ENCODE data around the gene EBP. TPM values are rescaled to one million over a fixed set of nuclear protein-coding genes. Genes with fewer than 3 reads are reported as not detected.

The EBP gene
- total and polyA plus RNA-seq, 9 of the 15 experiments (the other 6 are each of a cell fraction or from before 2014, with no cell fraction given), result 228 to 987 (median 274) TPM

DNA sequence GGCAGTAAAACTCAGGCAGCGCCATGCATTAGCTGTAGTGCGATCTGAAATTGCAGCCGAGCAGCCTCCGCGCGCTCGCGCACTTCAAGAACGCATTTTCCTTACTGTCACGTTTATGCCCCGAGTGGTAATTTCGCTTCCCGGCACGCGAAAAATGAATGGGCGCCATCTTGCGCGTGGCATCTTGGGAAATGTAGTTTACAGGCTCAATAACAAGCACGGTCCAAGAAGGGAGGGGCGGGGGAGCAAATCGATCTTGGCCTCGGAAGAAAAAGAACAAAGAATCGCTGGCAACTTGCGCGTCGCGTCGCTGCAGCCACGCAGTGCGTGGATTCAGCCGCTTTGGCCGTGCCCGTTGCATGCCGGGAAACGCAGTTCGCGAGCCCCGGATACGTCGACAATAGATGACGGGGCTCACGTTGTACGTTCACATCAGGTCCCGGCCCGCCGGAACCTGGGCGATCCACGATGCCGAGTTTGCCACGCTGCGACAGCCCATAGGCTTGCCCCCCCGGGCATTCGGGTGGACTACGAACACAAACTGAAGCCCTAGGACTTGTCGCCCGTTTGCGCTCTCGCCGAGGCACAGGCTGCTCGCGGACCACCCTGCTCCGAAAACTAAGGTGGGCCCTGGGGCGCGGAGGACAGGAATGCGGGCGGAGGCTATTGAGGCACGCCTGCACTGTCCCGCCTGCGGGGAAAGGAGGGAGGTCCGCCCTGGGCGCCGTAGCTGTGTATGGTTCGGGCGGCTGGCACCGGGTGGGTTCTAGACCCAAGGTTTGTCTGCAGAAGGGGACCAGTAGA, 45.6 kb upstream of the EBP start, which contains the start of gene FTSJ1 (continued):
- TF ChIP-seq, protein P1, sequence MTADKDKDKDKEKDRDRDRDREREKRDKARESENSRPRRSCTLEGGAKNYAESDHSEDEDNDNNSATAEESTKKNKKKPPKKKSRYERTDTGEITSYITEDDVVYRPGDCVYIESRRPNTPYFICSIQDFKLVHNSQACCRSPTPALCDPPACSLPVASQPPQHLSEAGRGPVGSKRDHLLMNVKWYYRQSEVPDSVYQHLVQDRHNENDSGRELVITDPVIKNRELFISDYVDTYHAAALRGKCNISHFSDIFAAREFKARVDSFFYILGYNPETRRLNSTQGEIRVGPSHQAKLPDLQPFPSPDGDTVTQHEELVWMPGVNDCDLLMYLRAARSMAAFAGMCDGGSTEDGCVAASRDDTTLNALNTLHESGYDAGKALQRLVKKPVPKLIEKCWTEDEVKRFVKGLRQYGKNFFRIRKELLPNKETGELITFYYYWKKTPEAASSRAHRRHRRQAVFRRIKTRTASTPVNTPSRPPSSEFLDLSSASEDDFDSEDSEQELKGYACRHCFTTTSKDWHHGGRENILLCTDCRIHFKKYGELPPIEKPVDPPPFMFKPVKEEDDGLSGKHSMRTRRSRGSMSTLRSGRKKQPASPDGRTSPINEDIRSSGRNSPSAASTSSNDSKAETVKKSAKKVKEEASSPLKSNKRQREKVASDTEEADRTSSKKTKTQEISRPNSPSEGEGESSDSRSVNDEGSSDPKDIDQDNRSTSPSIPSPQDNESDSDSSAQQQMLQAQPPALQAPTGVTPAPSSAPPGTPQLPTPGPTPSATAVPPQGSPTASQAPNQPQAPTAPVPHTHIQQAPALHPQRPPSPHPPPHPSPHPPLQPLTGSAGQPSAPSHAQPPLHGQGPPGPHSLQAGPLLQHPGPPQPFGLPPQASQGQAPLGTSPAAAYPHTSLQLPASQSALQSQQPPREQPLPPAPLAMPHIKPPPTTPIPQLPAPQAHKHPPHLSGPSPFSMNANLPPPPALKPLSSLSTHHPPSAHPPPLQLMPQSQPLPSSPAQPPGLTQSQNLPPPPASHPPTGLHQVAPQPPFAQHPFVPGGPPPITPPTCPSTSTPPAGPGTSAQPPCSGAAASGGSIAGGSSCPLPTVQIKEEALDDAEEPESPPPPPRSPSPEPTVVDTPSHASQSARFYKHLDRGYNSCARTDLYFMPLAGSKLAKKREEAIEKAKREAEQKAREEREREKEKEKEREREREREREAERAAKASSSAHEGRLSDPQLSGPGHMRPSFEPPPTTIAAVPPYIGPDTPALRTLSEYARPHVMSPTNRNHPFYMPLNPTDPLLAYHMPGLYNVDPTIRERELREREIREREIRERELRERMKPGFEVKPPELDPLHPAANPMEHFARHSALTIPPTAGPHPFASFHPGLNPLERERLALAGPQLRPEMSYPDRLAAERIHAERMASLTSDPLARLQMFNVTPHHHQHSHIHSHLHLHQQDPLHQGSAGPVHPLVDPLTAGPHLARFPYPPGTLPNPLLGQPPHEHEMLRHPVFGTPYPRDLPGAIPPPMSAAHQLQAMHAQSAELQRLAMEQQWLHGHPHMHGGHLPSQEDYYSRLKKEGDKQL (CRISPR knock-in tag; IDR thresholded peaks at IDR 0.05; ENCODE audit: borderline replicate concordance), result no peak
- TF ChIP-seq ZKSCAN8 (CRISPR knock-in tag; IDR thresholded peaks at IDR 0.05) (no peak), SOX6 (IDR thresholded peaks at IDR 0.05) (peak; percentile 59), PTTG1 (tag; IDR thresholded peaks at IDR 0.05; ENCODE audit: low read depth) (no peak), BCL6 (CRISPR knock-in tag; IDR thresholded peaks at IDR 0.05) (no peak), NFIC (IDR thresholded peaks at IDR 0.05) (no peak), WHSC1 (IDR thresholded peaks at IDR 0.05; ENCODE audit: low read length) (no peak), SRSF3 (IDR thresholded peaks at IDR 0.05; ENCODE audit: insufficient read depth, low read length) (no peak), ZBTB9 (CRISPR knock-in tag; IDR thresholded peaks at IDR 0.05) (0 out of 2 replicates have a peak, but pooled peaks have one; percentile 49), NFRKB (IDR thresholded peaks at IDR 0.05; ENCODE audit: low read depth) (peak; percentile 78), BMI1 (IDR thresholded peaks at IDR 0.05; ENCODE audit: low read length) (no peak), GTF3C2 (IDR thresholded peaks at IDR 0.05; ENCODE audit: borderline replicate concordance, extremely low read depth, insufficient read length) (no peak), BRD4 (IDR thresholded peaks at IDR 0.05) (no peak), ETS2 (tag; IDR thresholded peaks at IDR 0.05; ENCODE audit: borderline replicate concordance, poor library complexity, severe bottlenecking) (no peak), FOXM1 (IDR thresholded peaks at IDR 0.05; ENCODE audit: low read depth) (no peak), FOXM1 (CRISPR knock-in tag; IDR thresholded peaks at IDR 0.05; ENCODE audit: low read depth) (no peak)
